GM19043 (cell line): ENCODE data around the gene PFN1.

Experiments
- ATAC-seq: cut with Tn5 transposase; IDR thresholded peaks from one replicate; pipeline ENCODE4 v1.9.1; 2021; ENCODE audit warnings: low read depth; ENCODE audit not compliant: unreplicated experiment

PFN1 gene

GRCh38 chr17:4946312-4946976, 1.9 kb downstream of the PFN1 start:
- no peak for ATAC-seq

DNA sequence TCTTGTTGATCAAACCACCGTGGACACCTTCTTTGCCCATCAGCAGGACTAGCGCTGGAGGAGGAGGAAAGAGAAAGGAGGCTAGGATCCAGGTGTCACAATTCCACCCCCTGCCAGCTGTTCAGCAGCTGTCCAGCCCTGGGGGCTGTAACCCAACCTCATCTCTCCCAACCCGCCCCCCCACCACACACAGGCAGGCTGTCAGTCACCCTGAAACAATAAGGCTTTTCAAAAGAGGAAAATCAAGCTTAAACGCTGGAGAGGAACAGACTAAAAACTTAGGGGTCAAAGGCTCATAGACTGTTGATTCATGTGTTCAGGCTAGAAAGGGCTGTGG, 2.4 kb downstream of the PFN1 start:
- ATAC-seq: no peak

DNA sequence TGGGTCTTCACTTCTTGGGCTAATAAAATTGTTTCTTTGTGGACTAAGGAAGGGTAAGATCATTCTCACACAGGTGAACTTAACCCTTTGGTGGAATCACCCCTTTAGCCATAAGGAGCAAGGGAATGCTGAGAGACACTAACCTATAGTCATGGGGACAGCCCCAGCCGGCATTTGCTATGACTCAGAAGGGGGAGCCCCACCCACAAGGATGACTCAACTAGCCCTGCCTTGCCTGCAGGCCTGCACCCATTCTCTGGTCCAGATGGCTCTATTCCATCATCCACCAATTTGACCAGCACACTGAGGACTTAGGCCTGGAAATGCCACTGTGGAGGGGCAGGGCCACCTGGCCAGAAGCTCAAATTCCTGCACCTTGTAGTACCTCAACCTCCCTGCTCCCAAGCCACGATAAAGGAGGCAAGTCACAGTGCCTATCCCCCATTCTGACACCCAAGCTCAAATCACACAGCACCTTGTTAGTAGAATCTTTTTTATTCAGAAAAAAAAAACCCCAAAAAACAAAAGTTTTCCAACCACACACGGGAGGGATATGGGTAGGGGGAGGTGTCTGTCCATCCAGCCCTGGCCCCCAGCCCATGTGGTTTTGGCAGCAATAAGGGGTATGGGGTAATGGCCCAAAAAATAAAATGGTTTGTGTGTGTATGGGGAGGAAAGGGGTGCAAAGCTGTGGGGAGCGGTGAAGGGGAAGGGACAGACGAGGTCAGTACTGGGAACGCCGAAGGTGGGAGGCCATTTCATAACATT, 3.0 kb downstream of the PFN1 start:
- ATAC-seq: no peak

DNA sequence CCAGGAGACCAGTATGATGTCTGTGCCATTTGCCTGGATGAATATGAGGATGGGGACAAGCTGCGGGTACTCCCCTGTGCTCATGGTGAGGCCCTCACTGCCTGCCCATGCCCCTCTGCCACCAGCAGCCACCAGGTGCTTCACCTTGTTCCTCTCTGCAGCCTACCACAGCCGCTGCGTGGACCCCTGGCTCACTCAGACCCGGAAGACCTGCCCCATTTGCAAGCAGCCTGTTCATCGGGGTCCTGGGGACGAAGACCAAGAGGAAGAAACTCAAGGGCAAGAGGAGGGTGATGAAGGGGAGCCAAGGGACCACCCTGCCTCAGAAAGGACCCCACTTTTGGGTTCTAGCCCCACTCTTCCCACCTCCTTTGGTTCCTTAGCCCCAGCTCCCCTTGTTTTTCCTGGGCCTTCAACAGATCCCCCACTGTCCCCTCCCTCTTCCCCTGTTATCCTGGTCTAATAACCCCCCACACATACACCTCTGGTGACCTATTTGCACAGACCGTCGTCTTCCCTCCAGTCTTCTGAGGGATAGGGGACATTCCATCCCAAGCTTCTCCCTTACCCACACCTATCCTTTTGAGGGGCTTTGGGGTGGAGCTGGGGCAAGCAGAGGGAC, 3.7 kb downstream of the PFN1 start:
- ATAC-seq: no peak

- no peak for ATAC-seq
These were observed 4.2 kb downstream of the PFN1 start for GRCh38 chr17:4944163-4944553.

GRCh38 chr17:4942760-4943508, 5.4 kb downstream of the PFN1 start:
- ATAC-seq: no peak

DNA sequence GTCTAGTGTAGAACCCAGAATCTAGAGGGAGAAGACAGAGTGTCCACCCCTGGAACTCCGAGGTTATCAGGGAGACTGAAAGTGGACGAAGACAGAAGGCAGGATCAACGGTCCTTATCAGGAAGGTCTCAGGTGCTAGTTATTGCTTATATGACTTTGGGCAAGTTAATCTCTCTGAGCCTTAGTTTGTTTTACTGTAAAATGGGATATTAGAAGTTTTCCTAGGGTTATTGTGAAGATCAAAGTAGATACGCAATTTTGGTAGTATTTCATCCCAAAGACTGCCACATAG, 7.1 kb downstream of the PFN1 start:
- no peak for ATAC-seq

DNA sequence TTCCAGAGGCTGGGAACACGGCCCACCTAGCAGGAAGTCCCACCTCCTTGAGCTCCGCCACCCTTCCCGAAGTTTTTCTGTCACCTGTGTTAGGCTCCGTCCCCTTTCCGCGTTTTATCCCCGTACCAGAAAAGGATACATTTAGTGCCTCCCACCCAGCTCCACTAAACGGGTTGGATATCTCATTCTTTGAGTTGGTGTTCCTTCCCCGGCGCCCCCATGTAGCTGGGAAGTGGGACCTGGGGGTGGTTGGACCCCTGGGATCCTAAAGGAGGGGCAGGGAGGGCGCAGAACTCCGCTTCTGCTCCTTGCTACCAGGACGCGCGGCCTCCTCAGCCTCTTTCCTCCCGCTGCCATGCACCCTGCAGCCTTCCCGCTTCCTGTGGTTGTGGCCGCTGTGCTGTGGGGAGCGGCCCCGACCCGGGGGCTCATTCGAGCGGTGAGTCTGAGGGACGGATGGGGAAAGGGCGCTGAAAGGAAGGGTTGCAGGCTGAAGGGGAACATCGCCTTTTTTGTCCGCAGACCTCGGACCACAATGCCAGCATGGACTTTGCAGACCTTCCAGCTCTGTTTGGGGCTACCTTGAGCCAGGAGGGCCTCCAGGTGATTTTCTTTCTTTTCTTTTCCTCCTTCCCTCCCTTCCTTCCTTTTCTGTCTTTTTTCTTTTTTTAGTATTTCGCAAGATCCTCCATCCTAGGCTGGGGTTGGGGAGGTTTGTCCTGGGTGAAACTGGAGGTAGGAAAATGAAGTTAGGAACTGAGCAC, 7.6 kb downstream of the PFN1 start:
- ATAC-seq: no peak

- ATAC-seq: peak; percentile 70
These were observed 8.4 kb downstream of the PFN1 start, which contains the start of the genes RNF167 and SLC25A11 for GRCh38 chr17:4939796-4940554. Gene RNF167 (plus strand): TSS chr17:4940268. CDS start chr17:4940910, 642 bp downstream. Gene SLC25A11 (minus strand): TSS chr17:4940046. CDS start chr17:4939910, 136 bp downstream.

- no peak for ATAC-seq
These were observed 8.9 kb downstream of the PFN1 start for GRCh38 chr17:4939546-4939795.

DNA sequence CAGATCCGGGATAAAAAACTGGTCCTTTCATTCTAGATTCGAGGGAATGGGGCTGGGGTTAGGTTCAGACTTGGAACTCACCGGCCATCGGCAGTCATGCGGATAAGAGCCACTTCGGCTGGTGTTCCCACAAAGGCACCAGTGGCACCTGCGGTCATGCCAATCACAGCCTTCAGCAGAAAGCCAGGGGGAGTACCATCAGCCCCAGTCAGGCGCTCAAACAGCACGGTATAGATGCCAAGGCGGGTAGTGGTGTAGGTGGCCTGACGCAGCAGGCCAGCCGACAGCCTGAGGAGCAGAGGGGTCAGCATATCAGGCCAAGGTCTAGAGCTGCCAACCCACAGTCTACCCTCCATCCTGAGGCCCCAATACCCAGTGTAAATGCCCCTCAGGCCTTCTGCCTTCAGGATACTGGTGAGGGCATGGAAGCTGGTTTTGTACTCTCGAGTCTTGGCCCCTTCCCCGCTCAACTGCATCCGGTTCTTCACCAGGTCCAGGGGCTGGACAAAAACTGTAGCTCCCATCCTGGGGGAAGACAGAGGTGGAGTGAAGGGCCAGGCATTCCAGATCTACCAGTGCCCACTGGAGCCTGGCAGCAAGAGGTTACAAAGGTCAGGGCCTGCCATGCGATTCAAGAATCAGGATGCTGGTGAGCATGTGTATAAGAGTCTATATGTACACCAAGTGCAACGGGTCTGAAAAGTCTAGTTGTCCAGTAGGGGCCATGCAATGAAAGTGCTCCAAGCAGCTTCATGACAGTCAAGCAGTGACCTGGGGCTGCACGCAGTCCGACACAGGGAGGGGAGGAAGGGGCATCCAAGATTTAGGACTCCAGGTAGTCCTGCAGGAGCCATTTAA, 9.4 kb downstream of the PFN1 start:
- no peak for ATAC-seq

- no peak for ATAC-seq
These were observed 10.2 kb downstream of the PFN1 start for GRCh38 chr17:4938069-4938491.

DNA sequence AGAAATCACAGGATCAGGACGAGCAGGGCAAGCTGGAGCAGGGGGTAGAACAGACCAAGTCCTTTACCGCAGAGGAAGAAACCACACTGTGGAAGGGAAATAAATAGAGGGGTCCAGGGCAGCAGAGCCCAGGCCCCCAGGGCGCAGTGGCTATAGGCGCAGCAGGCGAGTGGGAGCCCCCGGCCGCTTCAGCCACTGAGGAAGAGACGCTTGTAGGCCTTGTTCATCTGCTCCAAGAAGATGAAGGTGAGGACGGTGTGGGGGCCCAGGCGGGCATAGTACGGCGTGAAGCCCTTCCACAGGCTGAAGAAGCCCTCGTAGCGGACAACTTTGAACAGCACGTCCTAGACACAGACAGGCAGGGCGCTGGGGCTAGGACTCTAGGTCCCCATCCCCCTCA, 10.8 kb downstream of the PFN1 start:
- no peak for ATAC-seq

DNA sequence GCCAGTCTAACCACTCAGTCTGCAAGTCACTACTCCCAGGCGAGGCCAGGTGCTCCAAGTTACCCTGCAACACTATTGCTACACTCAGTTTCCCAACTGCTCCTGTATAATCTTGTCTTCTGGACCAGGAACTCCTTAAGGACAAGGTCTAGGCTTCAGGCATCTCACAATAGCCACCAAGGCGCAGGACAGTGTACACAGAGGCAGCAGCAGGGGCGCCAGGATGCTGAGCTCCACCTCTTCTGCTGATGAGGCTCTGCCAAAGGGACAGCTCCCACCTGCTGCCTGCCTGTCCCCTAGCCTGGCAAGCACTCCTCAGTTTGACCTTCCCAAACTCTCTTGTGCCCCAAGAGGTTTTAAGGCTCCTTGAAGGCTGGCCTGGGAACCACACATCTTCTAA, 11.9 kb downstream of the PFN1 start:
- ATAC-seq: no peak

DNA sequence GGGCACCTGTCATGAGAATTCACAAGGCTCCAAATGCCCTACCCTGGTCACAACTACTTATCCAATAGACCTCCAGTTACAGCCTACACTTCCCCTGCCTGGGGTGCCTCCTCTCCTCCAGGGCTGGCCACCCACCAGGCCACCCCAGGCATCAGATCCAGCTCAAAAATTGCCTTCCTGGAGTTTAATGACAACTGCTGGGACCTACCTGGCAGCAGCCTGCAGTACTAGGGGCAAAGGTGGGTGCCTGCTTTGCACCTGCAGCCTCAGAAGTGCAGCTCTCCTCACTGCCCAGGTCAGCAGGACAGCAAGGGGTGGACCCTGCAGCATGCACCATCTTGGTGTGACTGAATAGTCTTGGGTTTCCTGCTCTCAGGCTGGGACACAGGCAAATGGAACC, 12.7 kb downstream of the PFN1 start:
- no peak for ATAC-seq

DNA sequence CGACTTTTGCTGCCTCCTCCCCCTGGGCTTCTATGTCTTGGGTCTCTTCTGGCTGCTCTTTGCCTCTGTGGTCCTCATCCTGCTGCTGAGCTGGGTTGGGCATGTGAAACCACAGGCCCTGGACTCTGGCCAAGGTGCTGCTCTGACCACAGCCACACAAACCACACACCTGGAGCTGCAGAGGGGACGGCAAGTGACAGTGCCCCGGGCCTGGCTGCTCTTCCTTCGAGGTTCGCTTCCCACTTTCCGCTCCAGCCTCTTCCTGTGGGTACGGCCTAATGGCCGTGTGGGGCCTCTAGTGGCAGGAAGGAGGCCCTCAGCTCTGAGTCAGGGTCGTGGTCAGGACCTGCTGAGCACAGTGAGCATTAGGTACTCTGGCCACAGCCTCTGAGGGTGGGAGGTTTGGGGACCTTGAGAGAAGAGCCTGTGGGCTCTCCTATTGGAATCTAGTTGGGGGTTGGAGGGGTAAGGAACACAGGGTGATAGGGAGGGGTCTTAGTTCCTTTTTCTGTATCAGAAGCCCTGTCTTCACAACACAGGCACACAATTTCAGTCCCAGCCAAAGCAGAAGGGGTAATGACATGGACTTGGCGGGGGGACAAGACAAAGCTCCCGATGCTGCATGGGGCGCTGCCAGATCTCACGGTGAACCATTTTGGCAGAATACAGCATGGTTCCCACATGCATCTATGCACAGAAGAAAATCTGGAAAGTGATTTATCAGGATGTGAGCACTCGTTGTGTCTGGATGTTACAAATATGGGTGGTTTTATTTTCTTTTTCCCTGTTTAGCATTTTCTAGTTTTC, 14.0 kb downstream of the PFN1 start:
- ATAC-seq: no peak

DNA sequence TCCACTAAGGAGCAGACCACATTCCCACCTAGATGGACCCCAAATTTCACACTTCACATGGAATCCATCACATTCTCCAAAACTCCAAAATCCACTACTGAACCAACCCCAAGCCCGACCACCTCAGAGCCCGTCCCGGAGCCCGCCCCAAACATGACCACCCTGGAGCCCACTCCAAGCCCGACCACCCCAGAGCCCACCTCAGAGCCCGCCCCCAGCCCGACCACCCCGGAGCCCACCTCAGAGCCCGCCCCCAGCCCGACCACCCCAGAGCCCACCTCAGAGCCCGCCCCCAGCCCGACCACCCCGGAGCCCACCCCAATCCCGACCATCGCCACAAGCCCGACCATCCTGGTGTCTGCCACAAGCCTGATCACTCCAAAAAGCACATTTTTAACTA, 14.7 kb downstream of the PFN1 start:
- no peak for ATAC-seq

GRCh38 chr17:4932756-4933155, 15.6 kb downstream of the PFN1 start:
- no peak for ATAC-seq
